MCF 10A (cell line): ENCODE results near the gene CDC5L. TPM values are rescaled to one million over a fixed set of nuclear protein-coding genes. Genes with fewer than 3 reads are reported as not detected.
"Not testable (repeated sequence)": the region's sequence is repeated elsewhere in the genome, so short reads cannot be mapped to it uniquely, and the experiment has no call there.

ENCODE experiments used
- BruUV-seq: library from RNA; stranded (reverse); fragments of 400-500 nt; replicated peaks from 2 replicates; lab custom pipeline; 2021; lab: Mats Ljungman, UMichigan
- CTCF ChIA-PET: fragments of 300-600 bp; sonication (Branson Sonifier 250); formaldehyde crosslinking; extraction: SDS; loops from one replicate; lab custom pipeline; 2021; ENCODE audit warnings: antibody characterized with exemption, inconsistent platforms; lab: Yijun Ruan, JAX
- POLR2A ChIA-PET: fragments of 300-600, 350-650 bp; sonication (Branson Sonifier 250); formaldehyde crosslinking; extraction: SDS; loops from one replicate; lab custom pipeline; 2020; ENCODE audit warnings: antibody characterized with exemption, inconsistent platforms; lab: Yijun Ruan, JAX
- DNase-seq: peaks from one replicate; pipeline ENCODE4 v3.0.0-alpha.2; 2018; ENCODE audit not compliant: unreplicated experiment
- H3K27ac Mint-ChIP-seq: one replicate; pipeline ENCODE4 v1.8.0; 2022; ENCODE audit warnings: mild to moderate bottlenecking, low read depth, mixed read lengths; ENCODE audit not compliant: unreplicated experiment
- H3K27me3 Mint-ChIP-seq: one replicate; pipeline ENCODE4 v1.8.0; 2022; ENCODE audit warnings: mixed read lengths; ENCODE audit not compliant: insufficient read depth, unreplicated experiment
- H3K36me3 Mint-ChIP-seq: one replicate; pipeline ENCODE4 v1.8.0; 2022; ENCODE audit warnings: mild to moderate bottlenecking, moderate library complexity, mixed read lengths; ENCODE audit not compliant: insufficient read depth, unreplicated experiment
- H3K4me1 Mint-ChIP-seq: one replicate; pipeline ENCODE4 v1.8.0; 2022; ENCODE audit warnings: mixed read lengths; ENCODE audit not compliant: insufficient read depth, unreplicated experiment
- H3K4me3 Mint-ChIP-seq: one replicate; pipeline ENCODE4 v1.8.0; 2022; ENCODE audit warnings: mild to moderate bottlenecking, moderate library complexity, mixed read lengths; ENCODE audit not compliant: unreplicated experiment
- H3K9me3 Mint-ChIP-seq: one replicate; pipeline ENCODE4 v1.8.0; 2022; ENCODE audit warnings: mixed read lengths; ENCODE audit not compliant: unreplicated experiment
- CTCF ChIP-seq: fragments of 200-600 bp; IDR thresholded peaks from one replicate; pipeline ENCODE4 v1.8.0; 2022; ENCODE audit warnings: antibody characterized with exemption, mild to moderate bottlenecking; ENCODE audit not compliant: unreplicated experiment
- intact Hi-C: fragments of 100-400 bp; cut with micrococcal nuclease; formaldehyde crosslinking; loops from 2 replicates; pipeline ENCODE4 v1.14.1; 2022
- total RNA-seq: library from RNA; stranded (reverse); gene quantifications from 2 replicates; pipeline ENCODE4 v1.2.3, GENCODE V29; 2022

The CDC5L gene
- total RNA-seq, 1 experiment from 2014 or later, result 23.1 TPM

DNA sequence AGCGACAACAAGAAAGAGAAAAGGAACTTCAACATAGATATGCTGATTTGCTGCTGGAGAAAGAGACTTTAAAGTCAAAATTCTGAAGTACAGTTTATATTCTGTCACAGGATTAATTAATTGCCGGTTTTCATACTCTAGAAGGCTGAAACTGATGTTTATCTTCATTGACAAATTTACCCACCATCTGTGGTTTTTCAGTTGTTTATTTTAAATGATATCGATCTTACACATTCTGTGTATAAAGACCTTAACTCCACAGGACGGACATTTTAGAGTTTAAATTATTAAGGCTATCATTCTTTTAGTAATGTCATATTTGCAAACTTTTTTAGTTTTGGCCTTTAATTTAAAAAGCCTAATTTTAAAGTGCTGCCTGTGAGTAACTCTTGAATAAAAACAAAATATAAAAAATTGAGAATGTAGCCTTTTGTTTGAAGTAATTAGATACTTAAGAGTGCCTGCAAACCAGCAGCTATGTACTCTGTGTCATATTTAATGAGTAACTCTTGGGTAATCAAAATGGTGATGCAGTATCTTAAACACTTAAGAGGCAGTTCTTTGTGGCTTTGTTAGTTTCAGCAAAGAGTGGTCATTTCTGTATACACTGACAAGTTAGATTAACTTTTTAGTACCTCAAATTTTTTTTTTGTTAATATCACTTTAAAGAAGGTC, 59.3 kb downstream of the CDC5L start:
- H3K36me3 Mint-ChIP-seq, result peaks cover 23% of the 10 kb centered on the region
- H3K4me3 Mint-ChIP-seq, result no peak overlapping the region
- DNase-seq, result peak; percentile 45
- ChIA-PET POLR2A (interaction anchor here (1.0 to 1.4 kb wide), 2 partner anchors 11 to 31 kb away, joined by 3 to 4 read pairs; no protein-coding TSS in a partner anchor), CTCF (interaction anchor here (0.6 to 5.9 kb wide), 3 partner anchors 9 to 209 kb away, joined by 3 to 29 read pairs (median 3); no protein-coding TSS in a partner anchor)
- peaks cover 23% of the 10 kb centered on the region for H3K9me3 Mint-ChIP-seq
- no peak overlapping the region for H3K27ac Mint-ChIP-seq
- no peaks in the 10 kb centered on the region for H3K4me1 Mint-ChIP-seq
- no peak for TF ChIP-seq CTCF
- no TSS peak for BruUV-seq
- intact Hi-C loops, result no loop called here
- H3K27me3 Mint-ChIP-seq, result no peaks in the 10 kb centered on the region

DNA sequence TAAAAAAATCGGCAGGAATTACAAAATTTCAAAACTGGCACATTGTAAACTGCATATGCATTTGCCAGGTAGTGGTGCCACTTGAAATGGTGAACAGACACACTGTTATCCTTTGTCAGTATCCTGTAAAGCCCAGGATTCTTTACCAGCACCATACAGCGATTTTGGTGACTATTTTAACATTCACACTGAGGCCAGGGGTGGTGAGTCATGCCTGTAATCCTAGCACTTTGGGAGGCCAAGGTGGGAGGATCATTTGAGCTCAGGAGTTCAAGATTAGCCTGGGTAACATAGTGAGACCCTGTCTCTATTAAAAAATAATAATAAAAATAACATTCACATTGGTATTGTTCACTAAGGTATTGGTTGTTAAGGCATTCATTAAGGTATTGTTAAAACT, 61.7 kb downstream of the CDC5L start:
- H3K4me3 Mint-ChIP-seq, H3K4me1 Mint-ChIP-seq, POLR2A ChIA-PET, H3K27ac Mint-ChIP-seq, BruUV-seq, intact Hi-C loops, H3K9me3 Mint-ChIP-seq, H3K27me3 Mint-ChIP-seq: not testable (repeated sequence)
- DNase-seq, result peak; percentile 17
- CTCF ChIA-PET, result interaction anchor here (0.6 kb wide), 1 partner anchor 343 kb away, joined by 3 read pairs; no protein-coding TSS in a partner anchor
- peaks cover 15% of the 10 kb centered on the region for H3K36me3 Mint-ChIP-seq

- Mint-ChIP-seq H3K36me3 (peaks cover 13% of the 10 kb centered on the region), H3K4me3 (no peak overlapping the region)
- POLR2A ChIA-PET, result no interaction called here
Observed at GRCh38 chr6:44451803-44452695, 64.5 kb downstream of the CDC5L start.

GRCh38 chr6:44452725-44453124, 65.2 kb downstream of the CDC5L start:
- no peak overlapping the region for H3K4me3 Mint-ChIP-seq
- peaks cover 9% of the 10 kb centered on the region for H3K36me3 Mint-ChIP-seq
- H3K4me1 Mint-ChIP-seq, result peaks cover 20% of the 10 kb centered on the region
- peak overlapping the region; percentile 59 for H3K27ac Mint-ChIP-seq
- CTCF ChIA-PET, result interaction anchor here (0.8 to 5.8 kb wide), 2 partner anchors 16 to 21 kb away, joined by 4 to 41 read pairs; no protein-coding TSS in a partner anchor
- POLR2A ChIA-PET, result interaction anchor here (0.6 to 1.0 kb wide), 2 partner anchors 10 to 65 kb away, joined by 4 read pairs; partner anchors contain the start of gene CDC5L
- peak; percentile 61 for DNase-seq
- intact Hi-C loops, result no loop called here
- no TSS peak for BruUV-seq
- H3K9me3 Mint-ChIP-seq, result no peaks in the 10 kb centered on the region
- no peaks in the 10 kb centered on the region for H3K27me3 Mint-ChIP-seq
- TF ChIP-seq CTCF, result no peak

More at GRCh38 chr6:44451803-44452695, 64.5 kb downstream of the CDC5L start:
- Mint-ChIP-seq H3K4me1 (peaks cover 18% of the 10 kb centered on the region), H3K27me3 (no peaks in the 10 kb centered on the region), H3K27ac (peak overlapping the region; percentile 59), H3K9me3 (no peaks in the 10 kb centered on the region)
- no peak for TF ChIP-seq CTCF
- intact Hi-C loops, result no loop called here
- CTCF ChIA-PET, result interaction anchor here (5.8 kb wide), 1 partner anchor 20 kb away, joined by 41 read pairs; no protein-coding TSS in a partner anchor
- DNase-seq, result no peak
- no TSS peak for BruUV-seq
